Forelimb muscle (tissue), 1 donor: Measurements from ENCODE around the gene STK17A. TPM values are rescaled to one million over a fixed set of nuclear protein-coding genes. Genes with fewer than 3 reads are reported as not detected.
A peak's percentile ranks its signal among the peaks of the same experiment; 100 is the strongest.

Source experiments
- DNase-seq: peaks from one replicate; pipeline ENCODE4 v3.0.0-alpha.2; 2013; ENCODE audit warnings: low read depth
- polyA plus RNA-seq: library from polyadenylated mRNA; unstranded; fragments of 120-200 nt; gene quantifications from one replicate; pipeline ENCODE4 v1.2.1, GENCODE V29; 2013; ENCODE audit not compliant: insufficient read length

Gene STK17A
- polyA plus RNA-seq: 27.8 TPM

- peak; percentile 52 for DNase-seq
These were observed at the start of gene STK17A for GRCh38 chr7:43582503-43583423. TSS of gene STK17A (plus strand) at chr7:43583108. CDS start at chr7:43583244, 136 bp downstream.

- peak; percentile 9 for DNase-seq
These were observed 49.0 kb upstream of the STK17A start for GRCh38 chr7:43533801-43534479.

GRCh38 chr7:43535031-43535451, 47.9 kb upstream of the STK17A start:
- DNase-seq: peak; percentile 2

- DNase-seq: no peak
These were observed 46.9 kb upstream of the STK17A start for GRCh38 chr7:43535810-43536585.

GRCh38 chr7:43536773-43537172, 46.1 kb upstream of the STK17A start:
- no peak for DNase-seq

GRCh38 chr7:43537765-43538403, 45.0 kb upstream of the STK17A start:
- DNase-seq: no peak

GRCh38 chr7:43538404-43538771, 44.5 kb upstream of the STK17A start:
- no peak for DNase-seq

GRCh38 chr7:43540471-43540870, 42.4 kb upstream of the STK17A start:
- DNase-seq: no peak

GRCh38 chr7:43542716-43543115, 40.2 kb upstream of the STK17A start:
- DNase-seq: no peak

GRCh38 chr7:43546231-43546630, 36.7 kb upstream of the STK17A start:
- DNase-seq: no peak

- DNase-seq: no peak
These were observed 32.5 kb upstream of the STK17A start for GRCh38 chr7:43550427-43550826.

GRCh38 chr7:43552122-43552521, 30.8 kb upstream of the STK17A start:
- no peak for DNase-seq

- DNase-seq: no peak
These were observed 28.9 kb upstream of the STK17A start for GRCh38 chr7:43553999-43554398.

- no peak for DNase-seq
These were observed 28.5 kb upstream of the STK17A start for GRCh38 chr7:43554423-43554822.

GRCh38 chr7:43557831-43558495, 24.9 kb upstream of the STK17A start:
- no peak for DNase-seq

GRCh38 chr7:43559171-43559945, 23.6 kb upstream of the STK17A start:
- no peak for DNase-seq

GRCh38 chr7:43559946-43560335, 23.0 kb upstream of the STK17A start:
- no peak for DNase-seq

GRCh38 chr7:43560742-43561330, 22.1 kb upstream of the STK17A start:
- DNase-seq: no peak

- no peak for DNase-seq
These were observed 20.5 kb upstream of the STK17A start for GRCh38 chr7:43562383-43562782.

GRCh38 chr7:43565786-43566185, 17.1 kb upstream of the STK17A start:
- DNase-seq: no peak
